HepG2 (cell line): ENCODE results near the gene ENO1. TPM values are rescaled to one million over a fixed set of nuclear protein-coding genes. Genes with fewer than 3 reads are reported as not detected.

ENCODE experiments used
- CCAR2 ChIP-seq: fragments of 200-400 bp; formaldehyde crosslinking; optimal IDR thresholded peaks from 2 replicates; pipeline ENCODE3; 2018; ENCODE audit warnings: low read depth, mild to moderate bottlenecking, low read length, moderate library complexity
- CREB1 ChIP-seq, 2 experiments: fragments of 450-650 bp in 1 of 2; IDR thresholded peaks; 2 replicates each; pipeline ENCODE4 v1.6.1; 2016 to 2017; ENCODE audit warnings: control low read depth in 1 of 2, mild to moderate bottlenecking in 1 of 2, missing compliant biosample characterization in 1 of 2, missing genetic modification characterization in 1 of 2
- ETS1 ChIP-seq: sonication (generic); formaldehyde crosslinking; IDR thresholded peaks from 2 replicates; pipeline ENCODE4 v1.4.0; 2020; ENCODE audit warnings: missing genetic modification reagents
- MEIS1 ChIP-seq: sonication (generic); formaldehyde crosslinking; IDR thresholded peaks from 2 replicates; pipeline ENCODE4 v1.9.0; 2021; ENCODE audit warnings: mild to moderate bottlenecking, missing genetic modification reagents, moderate library complexity, borderline replicate concordance
- PAX8 ChIP-seq: sonication (generic); formaldehyde crosslinking; IDR thresholded peaks from 2 replicates; pipeline ENCODE4 v1.8.0; 2022; ENCODE audit warnings: mild to moderate bottlenecking, missing genetic modification reagents, borderline replicate concordance
- POLR2A ChIP-seq, 2 experiments: IDR thresholded peaks; 2 replicates each; pipeline ENCODE4 v1.6.1; 2011; ENCODE audit warnings: low read depth in 2 of 2, low read length in 2 of 2, mild to moderate bottlenecking in 1 of 2, moderate library complexity in 1 of 2; ENCODE audit not compliant: insufficient read depth in 1 of 2
- SNAI1 ChIP-seq: sonication (generic); formaldehyde crosslinking; IDR thresholded peaks from 2 replicates; pipeline ENCODE4 v1.5.0; 2020; ENCODE audit warnings: mild to moderate bottlenecking, missing genetic modification reagents, borderline replicate concordance
- SP5 ChIP-seq: IDR thresholded peaks from 2 replicates; pipeline ENCODE4 v1.6.1; 2016; ENCODE audit warnings: low read depth, borderline replicate concordance
- TFDP1 ChIP-seq: IDR thresholded peaks from 2 replicates; pipeline ENCODE4 v1.6.1; 2016; ENCODE audit warnings: missing compliant biosample characterization, missing genetic modification reagents, borderline replicate concordance
- ZNF407 ChIP-seq: sonication (generic); formaldehyde crosslinking; IDR thresholded peaks from one replicate; pipeline ENCODE4 v1.5.1; 2020; ENCODE audit warnings: mild to moderate bottlenecking, missing genetic modification reagents; ENCODE audit errors: not compliant biosample characterization
- ZNF446 ChIP-seq: sonication (generic); formaldehyde crosslinking; IDR thresholded peaks from 2 replicates; pipeline ENCODE4 v1.5.0; 2020; ENCODE audit warnings: mild to moderate bottlenecking, missing genetic modification reagents
- ZNF672 ChIP-seq: sonication (generic); formaldehyde crosslinking; IDR thresholded peaks from 2 replicates; pipeline ENCODE4 v1.8.1; 2022; ENCODE audit warnings: missing genetic modification reagents
- ZNF710 ChIP-seq: sonication (generic); formaldehyde crosslinking; IDR thresholded peaks from 2 replicates; pipeline ENCODE4 v1.5.0; 2020; ENCODE audit warnings: mild to moderate bottlenecking, missing genetic modification reagents, borderline replicate concordance
- ZNF781 ChIP-seq: sonication (generic); formaldehyde crosslinking; IDR thresholded peaks from 2 replicates; pipeline ENCODE4 v1.5.1; 2020; ENCODE audit warnings: borderline replicate concordance, mild to moderate bottlenecking, missing genetic modification reagents; ENCODE audit errors: not compliant biosample characterization
- ZNF788 ChIP-seq: sonication (generic); formaldehyde crosslinking; IDR thresholded peaks from 2 replicates; pipeline ENCODE4 v1.5.0; 2020; ENCODE audit warnings: mild to moderate bottlenecking, missing genetic modification reagents, borderline replicate concordance
- ZNF792 ChIP-seq: IDR thresholded peaks from 2 replicates; pipeline ENCODE4 v1.6.1; 2016
- polyA plus RNA-seq, 8 experiments: library from polyadenylated mRNA; depleted of rRNA in 3 of 8; stranded (reverse) in 7 of 8; unstranded in 1 of 8; fragments of >200 nt; fragmentation: Illumina TruSeq in 4 of 8; extraction: Trizol in 4 of 8; gene quantifications; 2 replicates each; pipeline versions ENCODE4 v1.2.1 to v1.2.3, GENCODE V29; 2011 to 2016; ENCODE audit warnings: low read depth in 4 of 8, missing spikeins in 1 of 8, mixed read lengths in 1 of 8; ENCODE audit not compliant: insufficient read depth in 1 of 8
- total RNA-seq, 5 experiments: library from RNA; depleted of rRNA; stranded (reverse); fragments of >200 nt; fragmentation: Illumina TruSeq; extraction: Trizol; gene quantifications; 2 replicates each; pipeline ENCODE4 v1.2.3, GENCODE V29; 2016; ENCODE audit warnings: low read depth in 1 of 5

Gene ENO1
- total and polyA plus RNA-seq, 2 of the 13 experiments (the other 11 are each of a cell fraction or from before 2014, with no cell fraction given) = 1,559 to 3,103 TPM

- TF ChIP-seq SNAI1 (CRISPR knock-in tag) (no peak), ETS1 (CRISPR knock-in tag) (no peak), ZNF792 (0 out of 2 replicates have a peak, but pooled peaks have one; percentile 43), MEIS1 (CRISPR knock-in tag) (no peak), ZNF710 (CRISPR knock-in tag) (0 out of 2 replicates have a peak, but pooled peaks have one; percentile 28), PAX8 (CRISPR knock-in tag) (no peak), ZNF781 (CRISPR knock-in tag) (no peak), ZNF407 (CRISPR knock-in tag) (no peak), CCAR2 (no peak), ZNF672 (CRISPR knock-in tag) (no peak), ZNF788 (CRISPR knock-in tag) (no peak), TFDP1 (peak; percentile 72; the same call in 1 of the 2 replicates), SP5 (CRISPR knock-in tag) (0 out of 2 replicates have a peak, but pooled peaks have one; percentile 9), POLR2A (IDR thresholded peaks at IDR 0.05; ENCODE audit: insufficient read depth in 1 of 2, low read depth in 2 of 2, low read length in 2 of 2) (no peak), CREB1 (IDR thresholded peaks at IDR 0.05) (peak; percentile 32; the same call in 1 of the 2 replicates), CREB1 (CRISPR knock-in tag; IDR thresholded peaks at IDR 0.05) (no peak), ZNF446 (CRISPR knock-in tag) (no peak)
Measured at GRCh38 chr1:8910914-8911313, 32.4 kb upstream of the ENO1 start (continued).
